Anterior cingulate cortex (tissue), 58 donors: ENCODE results near the gene PRKAG3.

Source experiments
- DNase-seq, 58 donors: peaks; one replicate each; lab custom pipeline; 2025; lab: John Stamatoyannopoulos, UW

The PRKAG3 gene

GRCh38 chr2:218865396-218865795 is 33.8 kb upstream of the PRKAG3 start:
- DNase-seq, result no peak

- DNase-seq, result no peak
These were observed 31.5 kb upstream of the PRKAG3 start for GRCh38 chr2:218863021-218863520.

GRCh38 chr2:218861645-218862318 is 30.2 kb upstream of the PRKAG3 start:
- no peak for DNase-seq

GRCh38 chr2:218860950-218861381 is 29.4 kb upstream of the PRKAG3 start:
- peak in 1 of 58 donors; percentile 63 for DNase-seq

- no peak for DNase-seq
These were observed 28.6 kb upstream of the PRKAG3 start for GRCh38 chr2:218859988-218860831.

- no peak for DNase-seq
These were observed 28.0 kb upstream of the PRKAG3 start, which contains the start of gene WNT6 for GRCh38 chr2:218859556-218859987. WNT6 (plus strand) TSS chr2:218859805; CDS start chr2:218860038, 233 bp downstream.

GRCh38 chr2:218858671-218859555 is 27.3 kb upstream of the PRKAG3 start:
- DNase-seq, result no peak

- no peak for DNase-seq
These were observed 26.5 kb upstream of the PRKAG3 start for GRCh38 chr2:218858138-218858445.

GRCh38 chr2:218857371-218858137 is 26.0 kb upstream of the PRKAG3 start:
- no peak for DNase-seq

- no peak for DNase-seq
These were observed 25.3 kb upstream of the PRKAG3 start for GRCh38 chr2:218856896-218857243.

- DNase-seq, result no peak
These were observed 24.7 kb upstream of the PRKAG3 start for GRCh38 chr2:218856167-218856895.

GRCh38 chr2:218855305-218856166 is 23.9 kb upstream of the PRKAG3 start:
- peak in 1 of 58 donors; percentile 15 for DNase-seq

- no peak for DNase-seq
These were observed 23.3 kb upstream of the PRKAG3 start for GRCh38 chr2:218854860-218855259.

- no peak for DNase-seq
These were observed 22.2 kb upstream of the PRKAG3 start for GRCh38 chr2:218853766-218854165.

- peak in 35 of 58 donors; percentile 4 to 69 (median 25) for DNase-seq
These were observed 21.5 kb upstream of the PRKAG3 start for GRCh38 chr2:218852911-218853667.

GRCh38 chr2:218851286-218851685 is 19.7 kb upstream of the PRKAG3 start:
- no peak for DNase-seq

- no peak for DNase-seq
These were observed 19.2 kb upstream of the PRKAG3 start for GRCh38 chr2:218850796-218851195.
